ENCODE measurements around the gene ATP5F1A. TPM values are rescaled to one million over a fixed set of nuclear protein-coding genes. Genes with fewer than 3 reads are reported as not detected.

The ATP5F1A gene
- total RNA-seq, 1 donor from 2014 or later: 273 TPM

DNA sequence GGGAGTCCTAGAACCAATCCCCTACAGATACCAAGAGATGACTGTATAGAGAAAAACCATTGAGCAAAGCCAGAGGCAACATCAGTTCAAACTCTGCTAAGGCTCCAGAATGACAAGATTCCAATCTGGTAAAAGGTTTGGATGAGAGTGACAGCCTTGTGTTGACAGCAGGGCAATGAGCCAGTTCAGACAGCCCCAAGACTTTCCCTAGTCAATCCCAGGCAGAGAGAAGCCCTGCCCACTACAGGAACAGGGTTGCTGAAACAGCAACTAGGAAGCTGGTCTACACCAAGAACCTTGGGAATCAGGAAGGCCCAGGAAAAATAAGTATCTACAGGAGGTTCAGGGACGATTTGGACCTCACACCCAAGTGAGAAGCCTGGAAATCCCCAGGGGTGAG is 29.3 kb downstream of the ATP5F1A start:
- no peak overlapping the region for H3K4me3 ChIP-seq
- no peaks in the 10 kb centered on the region for H3K36me3 ChIP-seq
- peaks cover 4 to 8% of the 10 kb centered on the region in 2 donors for H3K4me1 ChIP-seq
- H3K9me3 ChIP-seq: no peaks in the 10 kb centered on the region
- no peaks in the 10 kb centered on the region for H3K27me3 ChIP-seq
- H3K27ac ChIP-seq: peak overlapping the region in 1 of 2 donors; percentile 3
- TF ChIP-seq, protein P1, sequence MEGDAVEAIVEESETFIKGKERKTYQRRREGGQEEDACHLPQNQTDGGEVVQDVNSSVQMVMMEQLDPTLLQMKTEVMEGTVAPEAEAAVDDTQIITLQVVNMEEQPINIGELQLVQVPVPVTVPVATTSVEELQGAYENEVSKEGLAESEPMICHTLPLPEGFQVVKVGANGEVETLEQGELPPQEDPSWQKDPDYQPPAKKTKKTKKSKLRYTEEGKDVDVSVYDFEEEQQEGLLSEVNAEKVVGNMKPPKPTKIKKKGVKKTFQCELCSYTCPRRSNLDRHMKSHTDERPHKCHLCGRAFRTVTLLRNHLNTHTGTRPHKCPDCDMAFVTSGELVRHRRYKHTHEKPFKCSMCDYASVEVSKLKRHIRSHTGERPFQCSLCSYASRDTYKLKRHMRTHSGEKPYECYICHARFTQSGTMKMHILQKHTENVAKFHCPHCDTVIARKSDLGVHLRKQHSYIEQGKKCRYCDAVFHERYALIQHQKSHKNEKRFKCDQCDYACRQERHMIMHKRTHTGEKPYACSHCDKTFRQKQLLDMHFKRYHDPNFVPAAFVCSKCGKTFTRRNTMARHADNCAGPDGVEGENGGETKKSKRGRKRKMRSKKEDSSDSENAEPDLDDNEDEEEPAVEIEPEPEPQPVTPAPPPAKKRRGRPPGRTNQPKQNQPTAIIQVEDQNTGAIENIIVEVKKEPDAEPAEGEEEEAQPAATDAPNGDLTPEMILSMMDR (IDR thresholded peaks at IDR 0.05): no peak
- intact Hi-C loops (cut with DNase I): no loop called here
- DNase-seq (ENCODE audit: low spot score in 2 of 2): no peak

DNA sequence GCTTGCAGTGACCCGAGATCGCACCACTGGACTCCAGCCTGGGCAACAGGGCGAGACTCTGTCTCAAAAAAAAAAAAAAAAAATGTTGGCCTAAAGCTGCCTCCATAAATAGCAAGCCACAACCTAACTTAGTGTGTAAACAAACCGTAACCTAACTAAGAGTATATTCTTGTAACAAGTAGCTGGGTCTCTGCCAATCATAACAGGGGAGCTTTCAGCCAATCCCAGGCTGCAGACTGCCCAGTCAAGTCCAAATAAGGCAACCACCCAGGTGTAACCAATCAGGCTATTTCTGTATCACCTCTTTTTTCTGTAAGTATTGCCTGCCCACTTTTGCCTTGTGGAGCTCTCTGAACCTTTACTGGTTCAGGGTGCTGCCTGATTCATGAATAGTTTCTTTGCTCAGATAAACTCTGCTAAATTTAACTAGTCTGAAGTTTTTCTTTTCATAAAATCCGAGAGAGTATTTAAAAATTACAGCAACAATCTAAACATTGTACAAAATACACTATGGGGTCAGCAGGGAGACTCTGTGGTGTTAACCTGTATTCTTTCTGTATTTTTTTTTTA is 30.6 kb downstream of the ATP5F1A start:
- Histone ChIP-seq H3K4me1 (peaks cover 2 to 3% of the 10 kb centered on the region in 2 donors), H3K9me3 (no peaks in the 10 kb centered on the region), H3K27me3 (no peaks in the 10 kb centered on the region), H3K4me3 (no peak overlapping the region), H3K27ac (peak overlapping the region in 1 of 2 donors; percentile 3), H3K36me3 (no peaks in the 10 kb centered on the region)
- no peak for DNase-seq (ENCODE audit: low spot score in 2 of 2)
- TF ChIP-seq, protein P1 (IDR thresholded peaks at IDR 0.05): no peak
- intact Hi-C loops (cut with DNase I): no loop called here

DNA sequence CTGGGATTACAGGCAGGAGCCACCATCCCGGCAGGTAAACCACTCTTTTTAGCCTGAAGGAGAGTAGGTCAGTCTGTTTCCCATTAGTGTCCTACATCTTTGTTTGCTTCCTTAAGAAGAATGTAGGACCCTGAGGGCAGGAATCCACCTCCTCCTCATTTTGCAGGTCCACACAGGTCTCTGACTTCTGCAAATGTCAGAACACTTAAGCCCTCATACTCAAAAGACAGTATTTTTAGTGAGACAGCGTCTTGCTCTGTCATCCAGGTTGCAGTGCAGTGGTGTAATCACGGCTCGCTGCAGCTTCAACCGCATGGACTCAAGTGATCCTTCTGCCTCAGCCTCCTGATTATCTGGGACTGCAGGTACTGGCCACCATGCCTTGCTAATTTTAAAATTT is 35.3 kb downstream of the ATP5F1A start:
- H3K27ac ChIP-seq: no peak overlapping the region
- H3K4me3 ChIP-seq: no peak overlapping the region
- TF ChIP-seq, protein P1 (IDR thresholded peaks at IDR 0.05): no peak
- H3K27me3 ChIP-seq: no peaks in the 10 kb centered on the region
- no peaks in the 10 kb centered on the region for H3K36me3 ChIP-seq
- intact Hi-C loops (cut with DNase I): no loop called here
- H3K9me3 ChIP-seq: no peaks in the 10 kb centered on the region
- no peaks in the 10 kb centered on the region for H3K4me1 ChIP-seq
- no peak for DNase-seq (ENCODE audit: low spot score in 2 of 2)

DNA sequence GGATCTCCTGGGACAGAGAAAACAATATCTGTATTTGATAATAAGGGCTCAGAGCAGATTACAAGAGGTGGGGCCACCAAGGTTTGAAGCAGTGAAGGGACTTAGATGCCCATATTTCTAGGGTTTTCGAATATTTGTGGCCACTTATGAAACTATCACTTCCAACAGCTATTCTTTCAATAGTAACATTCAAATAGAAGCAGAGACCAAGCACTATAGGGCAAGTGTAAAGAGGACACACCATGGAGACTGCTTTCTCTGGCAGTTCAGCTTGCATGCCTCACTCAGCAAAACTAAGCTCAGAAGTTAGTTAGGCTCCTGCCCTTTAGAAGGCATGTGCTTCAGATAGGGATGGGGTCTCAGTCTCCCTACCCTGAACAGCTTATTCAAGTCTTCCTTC is 36.3 kb downstream of the ATP5F1A start:
- no peaks in the 10 kb centered on the region for H3K27me3 ChIP-seq
- no peaks in the 10 kb centered on the region for H3K4me1 ChIP-seq
- H3K36me3 ChIP-seq: no peaks in the 10 kb centered on the region
- no peaks in the 10 kb centered on the region for H3K9me3 ChIP-seq
- H3K4me3 ChIP-seq: no peak overlapping the region
- intact Hi-C loops (cut with DNase I): no loop called here
- no peak overlapping the region for H3K27ac ChIP-seq
- TF ChIP-seq, protein P1 (IDR thresholded peaks at IDR 0.05): no peak
- no peak for DNase-seq (ENCODE audit: low spot score in 2 of 2)

DNA sequence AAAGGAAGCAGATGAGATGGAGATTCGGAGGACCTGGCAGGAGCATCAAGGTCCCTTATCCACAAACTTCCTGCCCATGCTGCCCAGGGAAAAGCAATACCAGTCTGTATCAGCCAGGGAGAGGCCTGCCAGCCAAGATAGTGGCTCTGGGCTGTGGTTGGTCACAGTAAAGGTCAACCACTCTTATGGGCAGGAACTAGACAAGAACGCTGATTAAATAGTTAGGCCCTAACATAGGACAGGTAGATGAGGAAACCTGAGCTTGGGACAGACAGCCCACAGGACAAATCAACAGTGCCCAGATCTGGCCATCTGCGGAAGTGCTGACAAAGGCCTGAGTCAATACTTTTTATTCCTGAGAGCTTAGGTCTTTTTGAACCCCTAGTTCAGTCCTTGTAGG is 36.7 kb downstream of the ATP5F1A start:
- DNase-seq (ENCODE audit: low spot score in 2 of 2): no peak
- Histone ChIP-seq H3K9me3 (no peaks in the 10 kb centered on the region), H3K4me1 (no peaks in the 10 kb centered on the region), H3K36me3 (no peaks in the 10 kb centered on the region), H3K27me3 (no peaks in the 10 kb centered on the region), H3K27ac (no peak overlapping the region), H3K4me3 (no peak overlapping the region)
- TF ChIP-seq, protein P1 (IDR thresholded peaks at IDR 0.05): no peak
- intact Hi-C loops (cut with DNase I): no loop called here

DNA sequence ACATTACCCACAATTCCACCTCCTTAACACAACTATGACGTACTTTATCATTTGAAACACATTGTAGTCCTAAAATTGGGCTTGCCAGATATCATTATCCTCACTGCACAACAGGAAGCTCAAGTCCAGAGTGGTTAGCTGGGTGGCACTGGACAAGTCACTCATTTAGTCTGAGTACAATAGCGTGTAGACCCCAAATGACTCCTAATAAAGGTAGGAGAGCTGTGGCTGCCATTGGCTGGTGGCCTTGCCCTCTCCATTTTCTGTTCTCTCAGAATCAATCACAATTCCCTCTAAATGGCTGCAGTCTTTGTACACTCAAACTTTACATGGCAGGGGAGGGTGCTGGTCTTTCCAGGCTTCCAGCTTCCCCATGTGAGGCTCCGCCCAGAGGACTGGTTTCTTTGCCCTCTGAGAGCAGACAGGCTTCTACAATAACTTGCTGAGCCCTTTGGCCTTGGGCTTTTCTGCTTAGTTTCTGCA is 37.7 kb downstream of the ATP5F1A start:
- TF ChIP-seq, protein P1 (IDR thresholded peaks at IDR 0.05): no peak
- no peaks in the 10 kb centered on the region for H3K9me3 ChIP-seq
- H3K27me3 ChIP-seq: no peaks in the 10 kb centered on the region
- intact Hi-C loops (cut with DNase I): no loop called here
- DNase-seq (ENCODE audit: low spot score in 2 of 2): no peak
- H3K27ac ChIP-seq: no peak overlapping the region
- no peaks in the 10 kb centered on the region for H3K4me1 ChIP-seq
- H3K36me3 ChIP-seq: no peaks in the 10 kb centered on the region
- no peak overlapping the region for H3K4me3 ChIP-seq

Measured in ascending aorta (tissue), 2 donors.